GM19455 (cell line): Measurements from ENCODE around the gene AP2B1.
"Not testable (repeated sequence)": the region's sequence is repeated elsewhere in the genome, so short reads cannot be mapped to it uniquely, and the experiment has no call there.

Experiments
- ATAC-seq: cut with Tn5 transposase; IDR thresholded peaks from one replicate; pipeline ENCODE4 v1.9.1; 2021; ENCODE audit not compliant: unreplicated experiment

Gene AP2B1

GRCh38 chr17:35569405-35569804 lies 17.7 kb upstream of the AP2B1 start:
- ATAC-seq, result no peak

DNA sequence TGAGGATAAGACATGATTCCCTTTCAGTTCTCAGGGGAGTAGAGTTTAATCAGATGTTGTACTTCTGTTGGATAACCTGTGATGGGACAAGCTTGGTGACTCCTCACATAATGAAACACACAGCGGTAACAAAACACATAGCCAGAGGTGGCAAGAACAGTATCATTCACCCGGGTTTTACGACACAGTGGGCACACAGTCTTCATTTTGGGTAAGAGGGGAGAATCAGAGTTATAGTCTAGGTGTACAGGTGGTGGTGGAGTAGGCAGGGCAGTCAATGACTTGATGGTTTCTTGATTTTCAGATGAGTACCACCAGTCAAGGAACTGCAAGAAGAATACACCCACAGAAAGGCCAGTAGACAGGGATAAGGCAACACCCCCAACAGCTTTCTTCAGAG lies 11.4 kb upstream of the AP2B1 start:
- no peak for ATAC-seq

GRCh38 chr17:35577830-35578196 lies 9.3 kb upstream of the AP2B1 start:
- no peak for ATAC-seq

DNA sequence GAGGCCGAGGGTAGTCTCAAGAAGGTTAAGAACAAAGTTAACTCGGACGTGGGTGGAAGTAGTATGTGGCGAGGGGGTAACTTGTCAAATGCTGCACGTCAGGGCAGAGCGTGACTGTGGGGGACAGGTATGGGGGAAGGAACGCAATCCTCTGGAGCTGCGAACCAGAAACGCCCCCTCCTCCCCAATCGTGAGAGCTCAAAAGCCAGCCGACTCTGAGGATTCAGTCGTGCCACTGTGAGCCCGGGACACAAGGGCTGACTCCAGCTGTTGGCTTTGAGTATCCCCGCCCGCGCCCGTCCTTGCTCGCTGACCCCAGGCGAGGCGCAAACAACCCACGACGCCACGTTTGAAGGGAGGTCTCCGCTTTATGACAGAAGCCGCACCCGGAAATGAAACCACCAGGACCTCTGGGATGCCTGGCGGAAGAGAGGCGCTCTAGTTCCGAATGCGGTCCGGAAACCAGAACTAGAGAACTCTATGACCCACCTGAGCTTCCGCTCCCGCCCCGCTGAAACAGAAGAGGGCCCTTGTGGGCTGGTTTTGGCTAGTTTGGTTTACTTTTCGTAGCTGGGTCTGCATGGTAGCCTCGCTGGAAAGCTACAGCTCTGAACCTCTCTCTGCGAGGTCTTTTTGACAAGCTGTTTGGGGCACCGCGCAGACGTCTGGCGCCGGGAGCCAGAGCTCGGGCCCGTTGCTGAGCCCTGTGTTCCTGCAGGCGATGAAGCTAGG lies 8.8 kb upstream of the AP2B1 start, which contains the start of gene PEX12:
PEX12 (minus strand) TSS at position 375 of the 732 bp plus-strand sequence. CDS start 550 bp downstream, outside the sequence.
- peak; percentile 73 for ATAC-seq

GRCh38 chr17:35578929-35579432 lies 8.1 kb upstream of the AP2B1 start:
- no peak for ATAC-seq

DNA sequence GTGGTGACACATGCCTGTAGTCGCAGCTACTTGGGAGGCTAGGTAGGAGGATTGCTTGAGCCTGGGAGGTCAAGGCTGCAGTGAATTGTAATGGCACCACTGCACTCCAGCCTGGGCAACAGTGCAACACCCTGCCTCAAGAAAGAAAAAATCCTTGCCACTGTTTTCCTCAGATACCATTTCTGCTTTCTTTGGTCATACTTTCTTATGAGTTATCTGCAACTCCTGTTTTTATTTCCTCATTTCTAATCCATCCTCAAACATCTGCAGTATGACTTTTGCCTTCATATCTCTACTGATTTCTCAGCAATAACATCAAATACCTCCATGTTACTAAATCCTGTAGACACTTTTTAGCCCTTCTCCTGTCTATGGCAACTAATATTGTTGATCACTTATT lies 3.1 kb upstream of the AP2B1 start:
- no peak for ATAC-seq

DNA sequence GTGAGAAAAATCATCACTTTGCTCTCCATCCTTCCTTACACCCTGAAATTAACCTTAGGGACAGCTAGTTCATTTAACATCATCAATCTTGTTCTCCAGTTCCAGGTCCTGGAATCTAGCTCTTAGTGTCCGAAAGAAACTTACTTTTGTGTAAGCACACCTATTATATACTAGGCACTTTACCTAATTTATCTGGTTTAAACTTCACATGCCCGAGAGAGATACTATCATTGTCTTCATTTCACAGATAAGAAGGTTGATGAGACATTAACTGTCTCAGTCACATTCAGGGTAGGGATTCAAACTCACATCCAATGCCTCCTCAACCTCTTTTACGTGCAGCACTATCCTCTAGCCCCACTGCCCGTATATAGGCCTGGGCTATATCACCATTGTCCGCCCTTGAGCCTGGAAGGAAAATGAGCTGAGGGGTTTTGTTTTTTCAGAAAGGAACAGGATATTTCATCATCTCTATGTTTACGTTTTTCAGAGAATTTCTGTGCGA lies 501 bp upstream of the AP2B1 start:
- ATAC-seq, result peak; percentile 13

DNA sequence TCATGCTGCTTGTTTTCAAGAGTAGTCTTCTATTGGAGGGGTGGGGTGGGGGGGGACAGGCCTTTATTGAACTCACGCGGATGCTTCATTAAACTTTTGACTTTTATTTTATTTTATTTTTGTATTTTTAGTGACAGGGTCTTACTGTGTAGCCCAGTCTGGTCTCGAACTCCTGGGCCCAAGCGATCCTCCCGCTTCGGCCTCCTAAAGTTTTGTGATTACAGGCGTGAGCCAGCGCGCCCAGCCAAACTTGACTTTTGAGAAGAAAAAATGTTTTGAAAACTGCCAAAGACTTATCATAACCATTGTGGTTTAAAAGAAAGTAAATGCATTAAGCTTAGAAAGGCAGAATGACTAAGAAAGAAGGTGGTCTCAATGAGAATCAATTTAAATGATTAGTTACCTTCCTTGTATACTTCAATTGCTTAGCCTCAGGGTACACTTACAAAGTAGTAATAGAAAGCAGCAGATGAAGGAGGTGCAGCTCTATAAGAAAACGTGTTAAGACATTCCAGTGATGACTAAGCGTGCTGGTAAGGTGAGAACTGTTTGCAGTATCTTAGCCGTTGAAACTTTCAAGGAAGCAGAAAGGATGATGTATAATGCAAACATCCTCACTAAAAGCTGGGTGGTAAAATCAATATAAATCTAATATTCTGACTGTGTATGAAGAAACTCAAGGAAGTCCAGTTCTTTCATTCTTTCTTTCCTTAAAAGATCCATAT lies 1.2 kb downstream of the AP2B1 start:
- ATAC-seq, result no peak

DNA sequence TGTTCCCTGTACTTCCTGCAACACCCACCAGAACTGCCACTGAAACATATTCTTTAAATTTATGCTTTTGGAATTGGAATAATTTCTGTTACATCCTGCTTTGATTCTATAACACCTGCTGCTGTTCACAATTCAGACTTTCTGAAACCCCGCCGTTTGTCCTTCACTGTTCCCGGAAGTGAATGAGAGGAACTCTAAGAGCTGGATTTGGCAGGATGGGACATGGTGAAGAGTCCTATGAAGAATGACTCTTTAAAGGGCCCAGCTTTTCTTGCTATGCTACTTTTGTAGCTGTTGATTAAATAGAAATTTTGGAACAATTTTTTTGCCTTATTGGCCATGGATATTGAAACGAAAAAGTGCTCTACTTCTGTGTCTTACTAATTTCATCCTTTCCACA lies 8.9 kb downstream of the AP2B1 start:
- no peak for ATAC-seq

- no peak for ATAC-seq
These were observed 9.6 kb downstream of the AP2B1 start for GRCh38 chr17:35596530-35597233.

DNA sequence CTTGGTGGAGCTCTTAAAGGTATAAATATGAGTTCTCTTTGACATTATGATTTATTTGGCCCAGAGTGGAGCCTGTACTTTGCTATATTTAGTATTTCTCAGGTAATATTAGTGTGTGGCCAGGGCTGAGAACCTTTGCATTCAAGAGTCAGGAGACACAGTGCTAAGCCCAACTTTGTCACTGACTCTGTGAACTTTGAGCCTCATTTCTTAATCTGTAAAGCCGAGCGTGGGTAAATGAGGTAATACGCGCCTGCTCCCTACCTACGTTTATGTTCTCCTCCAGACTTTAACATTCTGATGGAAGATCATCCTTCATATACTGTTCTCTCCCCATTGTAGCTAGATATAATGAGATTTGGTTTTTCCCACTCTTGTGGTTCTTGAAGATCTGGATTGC lies 10.5 kb downstream of the AP2B1 start:
- ATAC-seq, result no peak

DNA sequence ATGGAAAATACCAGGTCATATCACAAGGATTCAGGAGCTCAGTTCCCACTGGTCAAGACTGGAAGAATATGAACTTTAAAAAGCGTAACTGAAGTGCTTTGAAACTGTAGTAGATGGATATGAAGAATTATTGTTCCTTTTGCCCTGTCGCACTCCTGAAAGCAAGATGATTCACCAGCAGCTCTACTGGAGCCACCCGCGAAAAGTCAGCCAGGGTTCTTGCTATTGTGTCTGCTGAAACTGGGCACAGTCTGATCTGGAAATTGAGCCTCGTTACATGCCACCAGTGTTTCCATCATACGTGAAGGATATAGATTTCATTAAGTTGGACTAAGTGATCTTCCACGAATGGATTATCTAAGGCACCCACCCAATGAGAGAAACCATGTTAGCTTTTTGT lies 16.6 kb downstream of the AP2B1 start:
- no peak for ATAC-seq

- ATAC-seq, result no peak
These were observed 18.6 kb downstream of the AP2B1 start for GRCh38 chr17:35605678-35606077.

- no peak for ATAC-seq
These were observed 20.2 kb downstream of the AP2B1 start for GRCh38 chr17:35607239-35607847.

DNA sequence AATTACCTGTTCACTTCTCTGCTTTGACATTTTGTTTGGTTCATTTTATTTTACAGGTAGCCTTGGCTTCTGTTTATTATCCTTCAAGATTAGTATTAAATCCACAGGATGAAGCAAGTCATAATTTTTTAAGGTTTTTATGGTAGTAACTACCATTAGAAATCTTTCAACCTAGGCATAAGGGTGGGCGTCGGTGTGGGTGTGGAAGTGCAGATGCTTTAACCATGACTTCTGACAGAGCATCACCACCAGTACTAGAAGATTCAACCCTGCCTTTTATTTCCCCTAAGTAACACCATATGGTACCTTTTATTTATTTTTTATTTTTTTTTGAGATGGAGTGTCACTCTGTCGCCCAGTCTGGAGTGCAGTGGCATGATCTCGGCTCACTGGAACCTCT lies 22.7 kb downstream of the AP2B1 start:
- ATAC-seq, result no peak

- ATAC-seq, result not testable (repeated sequence)
These were observed 23.6 kb downstream of the AP2B1 start for GRCh38 chr17:35610746-35611145.

DNA sequence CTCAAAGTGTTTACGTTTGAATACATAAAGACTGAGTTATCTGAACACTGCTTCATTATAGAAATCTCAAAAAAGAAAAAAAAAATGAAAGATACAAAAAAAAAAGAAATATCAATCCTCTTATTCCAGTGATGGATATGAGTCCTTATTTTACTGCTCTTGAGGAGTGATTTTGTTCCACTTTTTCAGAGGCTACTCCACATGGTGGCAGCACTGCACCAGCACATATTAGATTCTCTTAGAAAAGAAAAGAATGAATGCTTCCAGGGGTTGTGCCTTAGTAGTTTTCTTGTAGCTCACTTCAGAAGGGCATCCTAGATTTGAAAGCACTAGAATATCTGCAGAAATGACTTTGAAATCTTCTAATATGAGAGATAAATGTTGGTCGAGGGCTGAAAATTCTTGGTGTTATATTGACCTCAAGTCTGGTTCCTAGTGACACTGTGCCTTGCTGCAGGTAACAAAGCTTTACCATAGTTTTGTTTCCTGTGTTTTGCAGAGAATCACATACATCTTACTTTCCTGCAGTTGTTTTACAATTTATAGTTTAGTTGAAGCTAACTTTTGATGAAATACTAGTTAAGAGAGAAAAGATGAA lies 25.9 kb downstream of the AP2B1 start:
- no peak for ATAC-seq

DNA sequence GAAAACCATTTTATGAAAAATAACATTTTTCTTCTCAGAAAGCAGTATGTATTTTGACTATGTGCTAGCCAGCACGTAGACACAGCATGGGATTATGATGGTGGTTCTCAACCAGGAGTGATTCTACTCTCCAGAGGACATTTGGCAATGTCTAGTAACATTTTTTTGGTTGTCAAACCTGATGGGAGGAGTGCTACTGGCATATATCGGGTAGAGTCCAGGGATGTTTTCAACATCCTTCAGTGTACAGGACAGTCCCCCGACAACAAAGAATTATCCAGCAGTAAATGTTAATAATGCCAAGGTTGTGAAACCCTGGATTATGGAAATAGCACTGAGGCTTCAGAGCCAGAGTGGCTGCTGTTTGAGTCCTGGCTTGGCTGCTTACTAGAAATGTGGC lies 27.7 kb downstream of the AP2B1 start:
- no peak for ATAC-seq

GRCh38 chr17:35616536-35616935 lies 29.4 kb downstream of the AP2B1 start:
- no peak for ATAC-seq

GRCh38 chr17:35617505-35617904 lies 30.4 kb downstream of the AP2B1 start:
- ATAC-seq, result no peak

DNA sequence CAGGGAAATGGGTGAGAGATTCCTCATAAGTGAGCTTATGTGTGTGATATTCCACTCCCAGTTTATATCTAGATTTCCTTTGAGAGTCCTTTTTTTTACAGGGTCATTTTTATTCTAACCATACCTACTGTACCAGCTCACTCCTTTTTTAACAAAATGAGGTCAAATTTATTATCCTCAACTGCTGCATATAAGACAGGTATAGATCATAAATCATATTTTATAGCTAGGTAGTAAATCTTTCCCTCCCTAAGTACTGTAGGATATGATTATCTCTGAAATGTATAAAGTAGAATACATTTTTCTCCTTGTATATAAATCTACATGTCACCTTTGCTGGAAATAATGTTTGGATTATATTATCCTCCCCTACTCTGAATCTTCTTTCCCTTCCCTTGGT lies 31.5 kb downstream of the AP2B1 start:
- ATAC-seq, result no peak
